NCI-H2227 (cell line): ENCODE data around the gene NKD1.
A peak's percentile ranks its signal among the peaks of the same experiment; 100 is the strongest.

Source experiments
- DNase-seq: peaks from one replicate; lab custom pipeline; 2025; ENCODE audit not compliant: unreplicated experiment; lab: John Stamatoyannopoulos, UW

Gene NKD1

DNA sequence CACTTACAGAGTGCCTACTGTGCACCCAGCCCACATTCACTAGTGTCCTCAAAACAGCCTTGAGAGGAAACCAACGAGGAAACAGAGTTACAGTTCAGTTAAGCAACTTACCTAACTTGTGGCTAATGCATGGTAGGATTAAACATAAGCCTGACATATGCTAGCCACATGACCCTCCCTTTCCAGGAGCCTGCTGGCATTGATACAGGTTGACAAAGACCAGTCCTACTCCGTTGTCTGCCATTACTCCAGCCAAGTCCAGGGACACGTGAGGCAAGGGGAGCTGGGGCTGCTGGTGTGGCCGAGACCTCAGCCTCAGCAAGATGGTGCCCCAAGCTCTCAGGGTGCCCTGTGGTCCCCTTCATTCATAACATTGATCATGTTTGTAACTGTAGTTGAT lies 95.0 kb downstream of the NKD1 start:
- DNase-seq: no peak

GRCh38 chr16:50644245-50644644 lies 96.0 kb downstream of the NKD1 start:
- no peak for DNase-seq

DNA sequence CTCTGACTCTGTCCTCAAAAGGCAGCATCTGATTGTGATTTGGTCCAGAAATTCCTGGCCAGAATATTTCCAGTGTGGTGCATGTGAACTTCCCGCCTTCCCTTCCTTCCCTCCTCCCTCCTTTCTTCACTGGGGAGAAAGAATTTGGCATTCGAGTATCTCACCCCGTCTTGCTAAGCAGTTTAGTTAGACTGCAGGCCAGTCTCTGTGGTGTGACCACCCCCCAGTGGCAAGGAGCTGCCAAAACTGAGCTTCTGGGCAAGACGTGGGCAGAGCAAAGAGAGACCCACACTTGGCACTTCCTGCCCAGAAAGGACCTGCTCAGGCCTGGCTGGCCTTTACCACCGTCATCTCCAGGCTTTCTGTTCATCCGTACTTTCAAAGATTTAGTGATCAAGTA lies 96.5 kb downstream of the NKD1 start:
- DNase-seq: no peak

GRCh38 chr16:50645563-50646220 lies 97.5 kb downstream of the NKD1 start:
- DNase-seq: no peak

- DNase-seq: no peak
Measured at GRCh38 chr16:50646345-50646744, 98.1 kb downstream of the NKD1 start.

DNA sequence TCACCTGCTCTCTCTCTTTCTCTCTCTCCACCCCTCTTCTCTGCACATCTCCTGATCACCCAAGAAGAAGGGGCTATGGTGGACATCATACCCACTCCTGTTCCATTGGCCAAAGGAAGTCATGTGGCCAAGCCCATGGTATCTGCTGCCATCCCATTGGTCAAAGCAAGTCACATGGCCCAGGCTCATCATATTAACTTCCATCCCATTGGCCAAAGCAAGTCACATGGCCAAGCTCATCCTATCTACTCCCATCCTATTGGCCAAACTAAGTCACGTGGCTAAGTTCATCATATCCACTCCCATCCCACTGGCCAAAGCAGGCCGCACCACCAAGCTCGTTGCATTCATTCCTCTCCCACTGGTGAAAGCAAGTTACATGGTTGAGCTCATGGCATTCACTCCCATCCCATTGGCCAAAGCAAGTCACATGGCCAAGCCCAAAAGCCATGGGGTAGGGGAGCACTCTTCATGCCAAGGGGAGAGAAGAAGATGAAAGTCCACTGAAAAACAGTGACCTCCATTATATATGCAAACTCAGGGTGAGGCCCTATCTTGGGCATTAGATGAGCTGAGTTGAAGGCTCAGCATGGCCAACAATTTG lies 103.7 kb downstream of the NKD1 start:
- no peak for DNase-seq

- no peak for DNase-seq
Measured at GRCh38 chr16:50652836-50653425, 104.7 kb downstream of the NKD1 start.

DNA sequence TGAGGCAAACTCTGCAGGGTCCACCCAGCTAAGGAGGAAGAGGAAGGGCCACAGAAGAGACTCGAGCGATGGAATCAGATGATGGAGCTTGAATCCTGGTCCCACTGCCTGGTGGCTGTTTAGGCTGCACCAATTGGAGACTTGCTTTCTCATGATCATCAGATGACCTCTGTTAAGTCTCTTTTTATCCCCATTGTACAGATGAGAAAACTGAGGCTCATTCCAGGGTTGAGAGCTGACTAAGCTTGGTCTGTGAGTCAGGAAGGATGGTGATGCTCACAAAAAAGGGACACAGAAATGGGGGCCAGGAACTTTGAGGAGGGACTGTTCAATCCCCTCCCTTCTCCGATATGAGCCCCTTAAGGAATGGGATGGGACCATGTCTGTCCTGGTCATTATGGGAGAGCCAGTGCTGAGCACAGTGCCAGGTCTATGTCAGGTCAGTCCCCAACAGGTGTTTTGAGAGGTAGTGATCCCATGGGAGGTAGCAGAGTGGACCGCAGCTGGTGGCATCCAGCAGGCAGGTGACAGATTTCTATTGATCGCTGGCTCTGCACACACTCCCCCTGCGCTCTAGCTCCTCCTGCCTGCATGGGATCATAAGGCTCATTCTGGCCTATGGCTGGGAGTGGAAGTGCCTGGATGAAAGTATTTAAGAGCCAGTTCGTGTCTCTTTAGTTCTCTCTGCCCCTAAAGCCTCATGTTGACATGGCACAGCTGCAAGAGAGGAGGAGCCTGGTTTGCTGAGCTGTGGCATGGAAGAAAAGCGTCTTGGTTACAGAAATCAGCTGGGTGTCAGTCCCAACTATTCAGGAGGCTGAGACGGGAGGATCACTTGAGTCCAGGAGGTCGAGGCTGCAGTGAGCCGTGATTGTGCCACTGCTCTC lies 105.7 kb downstream of the NKD1 start:
- no peak for DNase-seq

GRCh38 chr16:50655558-50656055 lies 107.4 kb downstream of the NKD1 start:
- no peak for DNase-seq

DNA sequence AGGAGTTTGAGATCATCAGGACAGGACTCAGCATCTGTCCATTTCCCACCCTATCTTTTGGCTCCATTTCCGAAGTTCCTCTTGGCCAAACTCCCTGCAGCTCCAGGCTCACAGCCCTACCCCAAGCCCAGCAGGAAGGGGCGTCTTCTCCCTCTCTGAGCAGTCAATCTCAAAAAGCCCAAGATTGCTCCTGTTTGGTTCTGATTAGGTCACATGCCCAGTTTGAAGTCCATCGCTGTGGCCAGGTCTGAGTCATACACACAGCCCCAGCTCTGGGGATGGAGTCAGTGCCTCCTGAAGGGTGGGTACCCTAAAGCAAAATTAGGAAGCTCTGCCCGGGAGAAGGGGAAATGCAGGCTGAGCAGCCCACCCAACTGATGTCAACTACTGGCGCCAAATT lies 109.0 kb downstream of the NKD1 start:
- DNase-seq: no peak

- DNase-seq: no peak
Measured at GRCh38 chr16:50659806-50660205, 111.6 kb downstream of the NKD1 start.

GRCh38 chr16:50662306-50662940 lies 114.2 kb downstream of the NKD1 start:
- no peak for DNase-seq

DNA sequence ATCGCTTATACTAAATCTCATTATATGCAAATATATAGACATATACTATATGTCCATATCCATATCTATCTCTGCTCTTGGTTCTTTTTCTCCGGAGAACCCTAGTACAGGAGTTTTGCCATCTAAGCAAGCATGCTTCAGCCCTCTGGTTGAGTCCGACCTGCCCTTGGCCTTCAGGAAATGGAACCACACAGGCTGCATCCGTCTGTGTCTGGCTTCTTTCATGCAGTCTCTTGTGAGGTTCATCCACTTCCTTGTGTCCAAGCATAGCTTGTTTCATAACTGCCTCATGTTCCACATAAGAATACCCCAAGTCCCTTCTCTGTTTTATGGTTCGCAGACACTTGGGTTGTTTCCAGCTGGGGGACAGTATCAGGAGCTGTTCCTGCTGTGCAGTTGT lies 116.1 kb downstream of the NKD1 start:
- DNase-seq: no peak

- peak; percentile 75 for DNase-seq
Measured at GRCh38 chr16:50665128-50665878, 117.1 kb downstream of the NKD1 start.

DNA sequence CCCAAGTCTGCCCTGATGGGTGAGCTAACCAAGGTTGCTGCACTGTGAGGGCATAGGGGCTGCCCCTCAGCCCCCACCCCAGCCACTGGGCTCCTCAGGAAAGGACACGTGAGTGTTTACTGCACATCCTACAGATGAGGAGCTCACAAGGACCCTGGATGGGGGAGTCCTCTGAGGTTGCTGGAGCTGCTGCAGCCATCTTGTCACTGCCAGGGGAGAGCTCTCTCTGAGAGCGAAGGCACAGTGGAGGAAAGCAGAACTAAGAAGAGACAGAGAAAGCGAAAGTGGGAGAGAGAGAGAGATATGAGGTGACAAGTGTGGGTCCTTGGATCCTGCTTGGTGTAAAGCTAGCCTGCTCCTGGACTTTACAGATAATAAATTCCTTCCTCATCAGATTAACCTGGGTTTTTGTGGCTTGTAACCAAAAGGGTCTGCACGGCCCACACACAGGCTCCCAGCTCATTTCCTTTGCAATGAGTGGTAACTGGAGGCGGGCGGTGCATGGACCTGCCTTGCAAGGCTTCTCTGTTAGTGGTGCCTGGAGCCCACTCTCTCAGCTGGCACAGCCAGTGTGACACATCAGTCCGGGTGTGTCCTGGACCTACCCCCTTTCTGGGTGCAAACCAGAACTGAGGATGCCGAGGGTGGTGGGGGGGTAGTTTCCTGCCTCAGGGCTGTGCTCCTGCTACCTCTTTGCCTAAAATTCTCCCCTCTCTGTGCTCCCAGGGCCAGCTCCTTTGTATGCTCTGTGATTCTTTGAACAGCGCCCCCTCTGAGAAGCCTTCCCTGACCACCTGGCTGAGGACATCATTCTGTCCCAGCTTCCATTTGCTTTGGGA lies 118.7 kb downstream of the NKD1 start:
- DNase-seq: no peak

DNA sequence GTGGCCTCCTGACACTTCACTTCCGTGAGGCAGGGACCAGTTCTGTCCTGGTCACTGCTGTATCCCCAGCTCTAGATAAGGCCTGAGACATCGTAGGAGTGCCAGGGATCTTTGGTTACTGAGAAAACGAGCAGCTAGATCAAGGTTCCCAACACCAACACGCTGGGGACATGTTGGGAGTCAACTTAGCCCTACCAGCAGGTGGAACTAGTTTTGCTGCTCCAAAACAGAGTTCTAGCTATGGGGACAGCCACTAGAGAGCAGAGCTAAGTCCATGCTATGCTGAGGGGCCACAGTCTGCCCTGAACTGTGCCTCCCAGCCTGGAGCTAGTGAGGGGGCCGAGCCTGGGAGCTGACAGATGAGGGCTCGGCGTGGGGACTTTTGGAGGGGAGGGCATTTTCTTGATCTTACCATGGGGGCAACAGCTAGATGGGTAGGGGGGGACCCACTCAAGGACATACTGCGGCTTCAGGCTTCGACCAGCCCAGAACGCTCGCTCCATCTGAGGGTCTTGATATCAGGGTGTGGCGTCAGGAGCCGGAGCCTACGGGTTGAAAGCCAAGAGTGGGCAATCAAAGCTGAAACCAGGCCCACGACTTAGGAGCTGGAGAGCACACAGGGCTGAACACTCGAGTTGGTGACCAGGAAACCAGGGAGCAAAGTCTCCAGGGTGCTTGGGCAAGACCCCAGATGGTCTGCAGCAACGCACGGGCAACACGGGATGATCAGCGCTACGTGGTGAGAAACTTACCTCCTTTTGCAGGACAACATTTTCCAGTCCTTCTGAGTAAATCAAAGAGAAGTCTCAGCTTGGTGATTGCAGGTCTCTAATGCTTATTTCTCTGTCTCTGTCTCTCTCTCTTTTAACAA lies 119.5 kb downstream of the NKD1 start:
- no peak for DNase-seq

DNA sequence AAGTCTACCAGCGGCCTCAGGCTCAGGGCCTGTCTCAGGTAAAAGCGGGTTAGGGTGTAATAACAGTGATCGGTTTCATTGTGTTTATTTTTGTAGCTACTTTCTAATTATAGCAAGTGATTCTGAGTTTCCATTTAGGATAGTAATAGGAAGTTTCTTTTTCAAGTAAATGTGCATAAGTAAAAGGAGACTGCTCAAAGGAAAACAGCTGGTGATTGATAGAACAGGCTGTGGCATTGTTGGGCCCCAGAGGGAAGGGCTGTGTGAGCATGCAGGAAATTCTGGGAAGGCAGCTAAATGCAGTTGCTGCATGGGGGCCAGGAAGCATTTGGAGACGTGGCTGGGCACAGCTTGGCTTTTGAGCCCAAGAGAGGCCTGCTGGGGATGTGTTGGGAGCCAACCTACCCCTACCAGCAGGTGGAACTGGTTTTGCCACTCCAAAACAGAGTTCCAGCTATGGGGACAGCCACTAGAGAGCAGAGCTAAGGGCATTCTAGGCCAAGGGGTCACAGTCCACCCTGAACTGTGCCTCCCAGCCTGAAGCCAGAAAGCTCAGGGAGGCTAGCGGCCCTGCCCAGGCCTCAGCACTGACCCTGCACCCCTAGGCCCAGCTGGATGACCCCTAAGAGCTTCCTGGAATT lies 120.3 kb downstream of the NKD1 start:
- DNase-seq: no peak

GRCh38 chr16:50669741-50670140 lies 121.5 kb downstream of the NKD1 start:
- no peak for DNase-seq
